Left renal pelvis (tissue), 4 donors: ENCODE data around the gene GYS1. TPM values are rescaled to one million over a fixed set of nuclear protein-coding genes. Genes with fewer than 3 reads are reported as not detected.

Source experiments
- DNase-seq, 4 donors: peaks; one replicate each; pipeline ENCODE4 v3.0.0-alpha.2; 2013; ENCODE audit warnings: low read depth in 4 of 4, low spot score in 3 of 4
- polyA plus RNA-seq, 4 donors: library from polyadenylated mRNA; unstranded; fragments of 120-200 nt; gene quantifications; one replicate each; pipeline ENCODE4 v1.2.1, GENCODE V29; 2013; ENCODE audit not compliant: insufficient read length in 4 of 4

GYS1 gene
- polyA plus RNA-seq, 4 donors, result 24.0 to 50.7 (median 39.6) TPM

DNA sequence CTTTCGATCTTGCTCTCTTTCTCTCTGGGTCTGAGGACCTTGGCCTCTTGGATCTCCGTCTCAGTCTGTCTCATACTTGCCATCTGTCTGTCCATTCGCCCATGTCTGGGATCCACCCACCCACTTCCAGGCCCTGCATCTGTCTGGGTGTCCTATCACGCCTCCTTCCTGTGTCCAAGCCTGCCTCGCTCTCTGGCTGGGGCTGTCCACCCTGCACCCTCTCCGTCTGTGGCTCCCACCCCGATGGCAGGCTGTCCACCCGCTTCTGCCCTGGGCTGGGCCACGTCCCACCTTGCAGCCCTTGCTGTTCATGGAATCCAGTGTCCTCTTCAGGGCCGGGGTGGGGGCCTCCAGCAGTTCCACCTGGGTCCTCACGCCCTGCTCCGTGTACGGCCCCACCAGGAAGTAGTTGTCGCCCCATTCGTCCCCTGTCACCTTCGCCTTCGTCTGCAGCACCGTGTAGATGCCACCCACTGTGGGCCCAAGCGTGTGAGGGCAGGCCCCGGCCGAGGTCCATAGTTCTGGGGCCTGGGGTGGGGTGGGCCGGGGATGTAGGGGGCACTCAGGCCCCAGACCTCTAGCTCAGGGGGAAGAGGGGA, 2.0 kb downstream of the GYS1 start:
- DNase-seq, result no peak

DNA sequence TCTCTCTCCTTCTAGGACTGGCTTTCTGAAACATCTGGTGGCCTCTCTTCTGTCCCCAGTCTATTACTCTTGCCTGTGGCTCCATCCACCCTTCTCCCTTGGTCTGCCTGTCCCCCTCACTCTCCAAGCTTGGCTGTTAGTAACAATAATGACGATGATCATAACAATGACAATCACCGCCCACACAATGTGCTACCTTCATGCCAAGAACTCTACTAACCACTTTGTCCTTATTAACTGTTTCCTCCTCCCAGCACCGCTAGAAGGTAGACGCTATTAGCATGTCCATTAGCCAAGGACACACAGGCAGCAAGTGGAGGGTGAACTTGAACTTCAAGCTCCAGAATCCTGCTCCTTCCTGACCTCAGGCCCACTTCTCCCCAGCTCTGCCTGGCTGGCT, 2.7 kb downstream of the GYS1 start:
- no peak for DNase-seq

DNA sequence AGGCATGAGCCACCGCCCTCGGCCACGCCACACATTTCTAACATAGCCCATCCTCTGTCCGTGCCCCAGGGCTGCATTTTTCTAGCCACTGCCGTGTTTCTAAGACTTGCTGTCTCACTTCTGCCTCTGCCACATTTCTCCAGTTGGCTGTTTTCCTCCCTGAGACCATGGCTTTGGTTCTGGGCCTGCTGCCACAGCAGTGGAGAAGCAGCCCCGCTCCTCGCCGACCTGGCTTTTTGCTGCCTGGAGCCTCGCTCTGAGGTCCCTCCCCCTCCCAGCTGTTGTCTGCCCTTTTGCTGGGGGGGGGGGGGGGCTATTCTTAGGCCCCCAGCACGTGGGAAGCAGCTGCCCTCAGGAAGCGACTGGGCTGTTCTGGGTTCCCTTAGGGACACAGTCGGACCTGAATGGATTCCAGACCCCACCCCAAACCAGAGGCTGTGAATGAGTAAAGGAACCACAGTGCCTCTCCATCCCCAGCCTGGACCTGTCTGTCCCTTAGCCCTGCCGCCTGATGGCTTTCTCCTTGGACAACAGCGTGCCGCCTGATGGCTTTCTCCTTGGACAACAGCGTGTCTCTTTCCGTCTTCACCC, 3.3 kb downstream of the GYS1 start:
- no peak for DNase-seq

DNA sequence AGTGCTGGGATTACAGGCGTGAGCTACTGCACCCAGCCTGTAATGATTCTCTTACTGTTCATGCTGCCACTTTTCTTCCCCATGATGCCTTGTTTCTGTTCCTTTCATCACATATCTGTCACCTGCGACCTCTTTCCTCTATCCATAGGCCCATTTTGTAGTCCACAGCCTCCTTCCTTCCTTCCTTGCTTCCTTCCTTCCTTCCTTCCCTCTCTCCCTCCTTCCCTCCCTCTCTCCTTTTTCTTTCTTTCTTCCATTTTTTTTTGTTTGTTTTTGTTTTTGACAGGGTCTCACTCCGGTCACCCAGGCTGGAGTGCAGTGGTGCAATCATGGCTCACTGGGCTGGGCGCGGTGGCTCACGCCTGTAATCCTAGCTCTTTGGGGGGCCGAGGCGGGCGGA, 4.2 kb downstream of the GYS1 start:
- DNase-seq, result no peak

DNA sequence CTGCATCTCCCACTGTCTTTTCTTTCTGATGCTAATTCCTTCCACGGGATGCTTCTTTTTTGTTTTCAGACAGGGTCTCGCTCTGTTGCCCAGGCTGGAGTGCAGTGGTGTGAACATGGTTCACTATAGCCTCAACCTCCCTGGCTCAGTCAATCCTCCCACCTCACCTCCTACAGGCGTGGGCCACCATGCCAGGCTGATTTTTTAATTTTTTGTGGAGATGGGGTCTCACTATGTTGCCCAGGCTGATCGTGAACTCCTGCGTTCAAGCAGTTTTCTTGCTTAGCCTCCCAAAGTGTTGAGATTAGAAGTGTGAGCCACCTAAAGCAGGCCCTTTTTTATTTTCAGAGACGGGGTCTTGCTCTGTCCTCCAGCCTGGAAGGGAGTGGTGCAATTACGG, 4.8 kb downstream of the GYS1 start:
- DNase-seq, result no peak

DNA sequence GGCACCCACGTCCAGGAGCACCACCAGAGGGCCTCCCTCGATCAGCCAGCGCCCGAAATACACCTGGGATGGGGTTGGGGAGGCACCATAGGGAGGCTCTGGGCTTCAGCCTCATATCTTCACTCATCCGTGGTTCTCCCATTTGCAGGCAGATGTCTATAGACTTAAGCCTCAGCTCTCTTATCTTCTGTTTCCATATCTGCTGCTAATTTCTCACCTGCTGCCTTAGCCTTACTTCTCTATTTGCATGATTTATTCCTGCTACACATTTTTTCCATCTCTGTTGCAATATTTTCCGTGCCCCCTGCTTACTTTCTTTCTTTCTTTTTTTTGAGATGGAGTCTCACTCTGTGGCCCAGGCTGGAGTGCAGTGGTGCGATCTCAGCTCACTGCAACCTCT, 5.8 kb downstream of the GYS1 start:
- DNase-seq, result no peak

DNA sequence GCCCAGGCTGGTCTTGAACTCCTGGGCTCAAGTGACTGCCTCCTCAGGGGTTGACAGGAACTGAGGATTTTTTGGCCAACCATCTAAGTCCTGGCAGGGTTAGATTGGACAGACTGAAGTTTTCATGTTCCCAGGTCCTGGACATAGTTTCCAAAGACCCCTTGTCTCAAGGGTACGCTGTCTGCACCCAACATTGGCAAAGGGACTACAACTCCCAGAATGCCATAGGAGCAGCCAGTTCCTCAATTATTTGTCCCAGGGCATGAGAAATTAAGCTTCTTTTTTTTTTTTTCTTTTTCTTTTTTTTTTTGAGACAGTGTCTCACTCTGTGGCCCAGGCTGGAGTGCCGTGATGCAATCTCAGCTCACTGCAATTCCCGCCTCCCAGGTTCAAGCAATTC, 6.9 kb downstream of the GYS1 start:
- no peak for DNase-seq

DNA sequence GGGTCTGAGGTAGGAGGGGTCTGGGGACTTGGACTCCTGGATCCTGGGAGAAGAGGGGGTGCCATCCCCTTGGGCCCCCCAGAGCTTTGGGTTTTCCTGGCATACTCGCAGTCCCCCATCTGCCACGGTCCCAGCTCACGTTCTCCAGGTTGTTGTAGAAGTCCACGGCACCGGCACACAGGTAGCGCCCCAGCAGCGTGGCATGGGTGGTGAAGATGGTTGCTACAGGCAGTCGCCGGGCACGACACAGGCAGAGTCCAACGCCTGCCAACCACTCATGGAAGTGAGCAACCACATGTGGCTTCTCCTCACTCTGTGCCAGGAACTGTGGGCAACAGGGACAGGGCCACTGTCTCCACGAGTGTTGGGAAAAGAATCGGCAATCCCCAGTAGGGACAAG, 7.4 kb downstream of the GYS1 start:
- no peak for DNase-seq

DNA sequence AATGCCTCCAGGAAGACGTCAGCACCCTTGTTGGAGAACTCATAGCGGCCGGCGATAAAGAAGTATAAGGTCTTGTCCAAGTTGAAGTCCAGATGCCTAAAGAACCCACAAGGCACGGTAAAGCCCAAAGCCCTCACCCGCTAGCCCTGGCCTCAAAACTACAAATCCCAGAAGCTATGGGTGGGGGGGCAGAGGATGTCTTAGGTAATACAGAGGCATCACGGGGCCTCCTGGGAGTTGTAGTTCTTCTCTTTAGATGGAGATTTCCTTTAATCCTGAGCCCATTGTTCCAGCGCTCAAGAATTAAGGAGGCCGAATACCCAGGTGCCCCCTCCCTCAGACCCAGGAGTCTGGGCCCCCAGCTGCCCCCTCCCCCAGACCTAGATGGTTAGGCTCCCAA, 10.8 kb downstream of the GYS1 start:
- no peak for DNase-seq

DNA sequence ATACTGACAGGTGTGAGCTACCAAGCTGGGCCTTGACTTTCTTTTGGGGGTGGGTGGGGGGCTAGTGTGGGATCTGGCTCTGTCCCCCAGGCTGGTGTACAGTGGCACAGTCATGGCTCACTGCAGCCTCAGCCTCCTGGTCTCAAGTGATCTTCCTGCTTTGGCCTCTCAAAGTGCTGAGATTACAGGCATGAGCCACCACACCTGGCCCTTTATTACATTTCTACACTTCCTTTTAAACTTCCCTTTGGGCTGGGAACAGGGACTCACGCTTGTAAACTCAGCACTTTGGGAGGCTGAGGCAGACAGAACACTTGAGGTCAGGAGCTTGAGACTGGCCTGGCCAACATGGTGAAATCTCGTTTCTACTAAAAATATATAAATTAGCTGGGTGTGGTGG, 16.0 kb downstream of the GYS1 start:
- no peak for DNase-seq

DNA sequence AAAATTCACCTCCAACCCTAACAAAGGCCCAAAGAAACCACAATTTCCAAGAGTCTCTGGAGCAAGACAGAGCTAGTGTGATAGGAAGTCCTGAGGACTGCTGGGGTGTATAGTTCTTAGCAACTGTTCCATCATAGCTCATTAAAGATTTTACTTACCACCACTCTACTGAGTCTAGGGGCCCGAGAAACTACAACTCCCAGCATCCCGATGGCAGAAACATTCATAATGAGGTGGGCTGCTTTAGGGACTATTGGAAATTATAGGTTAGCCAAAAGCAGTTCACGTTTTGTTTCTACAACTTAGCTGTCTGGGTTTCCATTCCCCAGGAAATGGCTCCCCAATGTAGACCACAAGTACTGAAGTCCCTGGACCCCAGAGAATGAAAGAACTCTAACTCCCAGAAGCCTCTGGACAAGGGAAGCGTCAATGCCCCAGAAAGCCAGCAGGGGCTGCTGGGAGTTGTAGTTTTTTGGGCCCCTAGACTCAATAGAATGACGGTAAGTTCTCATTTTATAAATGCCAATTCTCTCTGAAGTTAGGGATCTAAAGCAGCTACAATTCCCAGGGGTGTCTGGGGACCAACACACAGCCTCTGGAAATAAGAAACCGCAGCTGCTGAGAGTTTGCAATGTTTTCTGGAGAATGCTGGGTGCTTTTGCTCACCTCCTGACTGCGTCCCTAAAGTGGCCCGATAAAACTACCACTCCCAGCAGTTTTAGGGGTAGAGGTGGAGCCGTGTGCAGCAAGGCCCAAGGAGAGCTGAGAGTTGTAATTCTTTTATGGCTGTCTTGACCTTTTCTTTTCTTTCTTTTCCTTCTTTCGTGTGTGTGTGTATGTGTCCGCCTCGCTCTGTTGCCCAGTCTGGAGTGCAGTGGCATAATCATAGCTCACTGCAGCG, 16.9 kb downstream of the GYS1 start:
- no peak for DNase-seq

DNA sequence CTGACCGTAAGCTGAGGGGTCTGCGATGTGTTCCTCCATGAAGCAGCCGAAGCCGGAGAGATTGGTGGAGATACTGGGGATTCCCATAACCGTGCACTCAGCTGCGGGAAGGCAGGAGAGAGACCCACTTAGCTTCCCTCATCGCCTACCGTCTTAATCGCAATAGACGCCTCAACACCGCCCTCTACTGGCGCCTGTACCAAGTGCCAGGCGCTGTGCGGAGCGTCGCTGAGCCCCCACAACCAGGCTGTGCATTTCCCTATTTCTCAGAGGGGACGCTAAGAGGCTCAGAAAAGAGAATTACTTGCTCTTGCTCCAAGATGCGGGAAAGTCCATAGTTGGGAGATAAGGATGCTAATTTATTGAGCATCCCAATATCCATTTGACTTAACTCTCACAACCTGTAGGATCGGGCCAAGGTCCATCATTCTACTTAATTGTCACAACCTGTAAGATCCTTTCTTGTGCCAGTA, 22.1 kb downstream of the GYS1 start:
- DNase-seq, result no peak

DNA sequence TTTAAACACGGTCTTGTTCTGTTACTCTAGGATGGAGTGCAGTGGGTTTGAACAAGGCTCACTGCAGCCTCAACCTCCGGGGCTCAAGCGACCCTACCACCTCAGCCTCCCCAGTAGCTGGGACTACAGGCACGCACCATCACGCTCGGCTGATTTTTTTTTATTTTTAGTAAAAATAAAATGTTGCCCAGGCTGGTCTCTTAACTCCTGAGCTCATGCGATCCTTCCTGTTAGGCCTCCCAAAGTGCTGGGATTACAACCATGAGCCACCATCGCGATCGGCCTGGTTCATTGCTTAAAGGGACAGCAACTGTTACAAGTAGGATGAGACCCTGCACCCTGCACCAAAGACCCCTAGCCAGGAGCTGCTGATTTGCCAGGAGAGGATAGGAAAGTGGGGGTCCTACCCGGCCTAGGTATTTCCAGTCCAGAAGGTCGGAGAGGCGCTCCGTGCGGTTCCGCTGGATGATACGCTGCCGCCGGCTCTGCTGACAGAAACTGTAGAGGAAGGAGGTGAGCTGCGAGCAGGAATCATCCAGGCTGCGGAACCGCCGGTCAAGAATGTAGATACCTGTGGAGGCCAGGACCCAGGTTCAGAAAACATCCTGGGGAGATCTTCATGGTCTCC, 22.9 kb downstream of the GYS1 start:
- DNase-seq, result no peak

DNA sequence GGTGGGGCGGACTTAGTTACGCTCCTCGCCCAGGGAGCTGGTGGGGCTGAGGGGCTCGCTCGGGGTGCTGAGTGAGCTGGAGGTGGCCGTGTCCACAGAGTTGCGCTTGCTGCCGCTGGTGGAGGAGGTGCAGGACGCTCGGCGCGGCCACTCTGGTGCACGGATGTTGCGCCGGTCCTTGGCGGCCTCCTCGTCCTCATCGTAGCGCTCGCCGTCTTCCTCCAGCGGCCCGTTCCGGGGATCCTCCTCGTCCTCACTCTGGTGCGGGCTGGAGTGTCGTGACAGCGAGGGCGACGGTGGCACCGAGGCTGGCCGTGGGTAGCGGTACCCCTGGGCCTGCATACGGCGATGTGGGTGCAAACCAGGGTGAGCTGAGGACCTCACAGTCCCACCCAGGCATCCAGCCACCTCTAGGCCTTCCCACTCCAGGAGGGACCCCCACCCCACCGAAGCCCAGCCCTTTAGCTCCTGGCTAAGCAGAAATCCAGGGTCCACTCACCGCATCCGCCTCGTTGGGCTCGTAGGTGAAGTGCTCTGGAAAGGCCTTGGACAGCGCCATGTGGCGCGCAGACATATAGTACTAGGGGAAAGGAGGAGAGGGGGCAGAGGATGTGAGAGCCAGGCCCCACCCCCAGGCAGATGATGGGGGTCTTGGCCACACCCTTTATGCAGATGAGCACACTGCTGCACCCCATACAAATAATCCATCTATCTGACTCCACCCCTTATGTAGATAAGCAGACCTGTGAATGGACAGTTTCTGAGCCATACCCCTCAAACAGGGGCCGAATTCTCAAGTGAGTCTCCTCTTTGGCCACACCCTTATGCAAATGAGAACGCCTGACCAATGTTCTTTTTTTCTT, 23.6 kb downstream of the GYS1 start:
- DNase-seq, result no peak

DNA sequence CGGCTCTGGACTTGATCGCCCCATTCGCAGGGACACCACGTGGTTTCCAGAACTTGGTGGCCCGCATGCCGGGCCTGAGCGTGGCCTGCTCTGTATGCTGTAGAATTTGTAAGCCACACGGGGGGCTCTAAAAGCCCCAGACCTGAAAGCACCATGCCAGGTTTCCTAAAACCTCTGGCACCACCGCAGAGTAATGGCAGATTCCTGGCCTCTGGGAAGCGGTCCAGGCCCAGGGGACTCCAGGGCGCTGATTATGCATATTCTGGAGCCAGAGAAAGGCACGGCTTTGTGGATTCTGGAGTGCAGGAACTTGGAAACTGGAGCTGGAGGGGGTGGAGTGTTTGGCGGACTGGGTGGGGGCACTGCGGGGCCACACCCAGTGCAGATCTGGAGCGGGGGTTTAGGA, 24.3 kb downstream of the GYS1 start:
- no peak for DNase-seq

DNA sequence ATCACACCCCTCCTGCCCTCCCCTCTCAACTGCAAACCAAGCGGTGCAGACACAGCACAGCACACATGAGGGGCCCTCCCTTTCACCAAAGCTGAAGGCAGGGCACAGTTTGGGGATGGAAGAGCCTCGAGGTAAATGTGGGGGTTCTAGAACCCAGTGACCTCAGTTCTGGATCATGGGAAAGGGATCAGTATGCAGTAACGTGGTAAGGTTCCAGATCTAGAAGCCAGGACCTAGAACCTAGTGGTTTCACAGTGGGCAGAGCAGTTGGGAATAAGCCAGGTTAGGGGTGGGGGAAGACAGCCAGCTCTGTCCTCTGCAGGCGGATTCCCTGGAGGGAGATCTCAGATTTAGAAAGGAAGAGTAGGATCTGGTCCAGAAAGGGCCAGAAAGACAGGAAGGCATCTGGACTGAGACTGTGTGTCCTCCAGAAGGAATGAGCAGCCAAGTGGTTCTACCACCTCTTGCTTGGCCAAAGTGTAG, 24.9 kb downstream of the GYS1 start:
- DNase-seq, result no peak

DNA sequence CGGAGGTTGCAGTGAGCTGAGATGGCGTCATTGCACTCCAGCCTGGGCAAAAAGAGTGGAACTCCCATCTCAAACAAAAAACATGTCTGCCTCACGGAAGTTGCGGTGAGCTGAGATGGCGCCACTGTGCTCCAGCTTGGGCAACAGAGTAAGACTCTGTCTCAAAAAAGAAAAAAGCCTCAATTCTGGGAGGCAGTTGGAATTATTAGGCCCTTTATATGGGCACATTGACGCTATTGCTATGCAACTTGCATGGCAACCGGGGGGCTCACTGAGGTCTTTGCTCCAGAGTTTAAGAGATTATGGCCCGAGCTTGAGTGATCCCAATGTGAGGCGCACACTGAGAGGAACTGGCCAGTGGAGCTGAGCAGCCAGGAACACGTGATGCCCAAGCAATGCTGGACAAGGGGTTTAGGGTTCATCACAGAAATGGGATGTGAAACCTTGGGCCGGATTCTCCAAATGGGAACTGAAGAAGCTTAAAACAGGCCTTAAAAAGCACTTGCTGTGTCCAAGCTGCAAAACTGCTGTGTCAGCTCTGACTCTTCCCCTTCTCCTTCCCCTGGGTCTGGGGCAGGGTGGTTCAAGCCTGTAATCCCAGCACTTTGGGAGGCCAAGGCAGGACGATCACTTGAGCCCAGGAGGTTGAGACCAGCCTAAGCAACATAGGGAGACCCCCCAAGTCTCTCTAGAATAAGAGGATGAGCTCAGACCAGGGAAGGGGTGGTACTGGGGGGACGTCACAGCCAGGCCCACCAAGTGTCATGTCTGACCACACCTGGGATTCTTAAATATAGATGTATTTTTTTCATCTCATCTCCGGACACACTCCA, 25.5 kb downstream of the GYS1 start:
- no peak for DNase-seq

DNA sequence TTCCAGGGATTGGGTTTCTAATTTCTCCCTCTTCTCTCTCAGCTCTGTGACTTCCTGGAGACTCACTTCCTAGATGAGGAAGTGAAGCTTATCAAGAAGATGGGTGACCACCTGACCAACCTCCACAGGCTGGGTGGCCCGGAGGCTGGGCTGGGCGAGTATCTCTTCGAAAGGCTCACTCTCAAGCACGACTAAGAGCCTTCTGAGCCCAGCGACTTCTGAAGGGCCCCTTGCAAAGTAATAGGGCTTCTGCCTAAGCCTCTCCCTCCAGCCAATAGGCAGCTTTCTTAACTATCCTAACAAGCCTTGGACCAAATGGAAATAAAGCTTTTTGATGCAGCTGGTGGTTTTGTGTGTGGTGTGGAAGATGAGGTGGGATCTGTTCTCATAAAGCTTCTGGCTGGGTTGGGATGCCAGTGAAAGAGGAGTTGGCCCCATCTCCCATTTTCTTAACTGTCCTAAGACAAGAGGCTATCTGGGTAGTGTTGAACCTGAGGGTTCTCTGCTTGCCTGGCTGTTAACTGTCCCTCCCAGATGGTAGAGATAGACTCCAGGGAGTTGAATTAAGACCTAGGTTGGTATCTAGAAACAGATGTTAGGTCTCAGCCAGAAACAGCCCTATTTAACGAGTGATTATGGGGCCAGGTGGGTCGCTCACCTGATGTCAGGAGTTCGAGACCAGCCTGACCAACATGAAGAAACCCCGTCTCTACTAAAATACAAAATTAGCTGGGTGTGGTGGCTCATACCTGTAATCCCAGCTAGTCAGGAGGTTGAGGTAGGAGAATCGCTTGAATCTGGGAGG, 26.4 kb downstream of the GYS1 start:
- no peak for DNase-seq
